Breast epithelium (tissue), 3 donors: ENCODE data around the gene BTRC.

Experiments used
- POLR2A ChIP-seq: fragments of 450-650 bp; IDR thresholded peaks from one replicate; pipeline ENCODE4 v1.6.1; 2016; ENCODE audit warnings: antibody characterized with exemption, mild to moderate bottlenecking, moderate library complexity
- TF ChIP-seq, protein P1 (sequence below), 3 donors: fragments of 450-650 bp; IDR thresholded peaks; one replicate each; pipeline ENCODE4 v1.5.1; 2016 to 2017; ENCODE audit warnings: antibody characterized with exemption in 3 of 3, mild to moderate bottlenecking in 3 of 3, moderate library complexity in 3 of 3

DNA sequence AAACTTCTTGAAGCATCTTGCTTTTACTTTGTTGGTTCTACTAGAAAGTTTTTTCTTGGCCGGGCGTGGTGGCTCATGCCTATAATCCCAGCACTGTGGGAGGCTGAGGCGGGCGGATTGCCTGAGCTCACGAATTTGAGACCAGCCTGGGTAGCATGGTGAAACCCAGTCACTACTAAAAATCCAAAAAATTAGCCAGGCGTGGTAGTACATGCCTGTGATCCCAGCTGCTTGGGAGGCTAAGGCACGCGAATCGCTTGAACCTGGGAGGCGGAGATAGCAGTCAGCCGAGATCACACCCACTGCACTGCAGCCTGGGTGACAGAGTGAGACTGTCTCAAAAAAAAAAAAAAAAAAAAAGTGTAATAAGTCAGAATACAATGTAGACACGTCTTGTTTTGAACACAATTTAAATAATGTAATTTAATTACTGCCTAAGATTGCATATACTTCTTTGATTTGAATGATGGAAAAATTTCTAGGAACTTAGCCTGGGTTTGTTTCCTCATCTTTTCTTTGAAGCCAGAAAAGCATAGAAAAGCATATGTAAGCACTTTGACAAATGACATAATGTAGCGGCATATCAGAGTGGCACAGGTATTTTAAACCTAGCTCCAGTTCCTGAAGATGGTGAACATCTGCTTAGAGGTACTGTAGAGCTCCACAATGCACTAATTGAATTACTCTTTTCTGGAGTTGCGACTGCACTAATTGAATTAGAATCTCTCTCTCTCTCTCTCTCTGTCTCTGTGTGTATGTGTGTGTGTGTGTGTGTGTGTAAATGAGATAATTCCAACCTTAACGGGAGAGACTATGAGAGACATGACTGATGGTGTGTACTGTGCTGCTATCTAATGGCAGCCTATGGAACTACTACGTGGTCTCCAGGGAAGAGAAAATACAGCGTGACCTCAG lies 87.8 kb downstream of the BTRC start:
- TF ChIP-seq, protein P1, sequence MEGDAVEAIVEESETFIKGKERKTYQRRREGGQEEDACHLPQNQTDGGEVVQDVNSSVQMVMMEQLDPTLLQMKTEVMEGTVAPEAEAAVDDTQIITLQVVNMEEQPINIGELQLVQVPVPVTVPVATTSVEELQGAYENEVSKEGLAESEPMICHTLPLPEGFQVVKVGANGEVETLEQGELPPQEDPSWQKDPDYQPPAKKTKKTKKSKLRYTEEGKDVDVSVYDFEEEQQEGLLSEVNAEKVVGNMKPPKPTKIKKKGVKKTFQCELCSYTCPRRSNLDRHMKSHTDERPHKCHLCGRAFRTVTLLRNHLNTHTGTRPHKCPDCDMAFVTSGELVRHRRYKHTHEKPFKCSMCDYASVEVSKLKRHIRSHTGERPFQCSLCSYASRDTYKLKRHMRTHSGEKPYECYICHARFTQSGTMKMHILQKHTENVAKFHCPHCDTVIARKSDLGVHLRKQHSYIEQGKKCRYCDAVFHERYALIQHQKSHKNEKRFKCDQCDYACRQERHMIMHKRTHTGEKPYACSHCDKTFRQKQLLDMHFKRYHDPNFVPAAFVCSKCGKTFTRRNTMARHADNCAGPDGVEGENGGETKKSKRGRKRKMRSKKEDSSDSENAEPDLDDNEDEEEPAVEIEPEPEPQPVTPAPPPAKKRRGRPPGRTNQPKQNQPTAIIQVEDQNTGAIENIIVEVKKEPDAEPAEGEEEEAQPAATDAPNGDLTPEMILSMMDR (IDR thresholded peaks at IDR 0.05) = peak in 2 of 3 donors; percentile 38 to 46
- TF ChIP-seq POLR2A = no peak
